Fibroblast of pulmonary artery (primary cell): Measurements from ENCODE around the gene ARSJ.

ENCODE experiments used
- DNase-seq: peaks from one replicate; pipeline ENCODE4 v3.0.0-alpha.2; 2010; ENCODE audit warnings: low read depth
- H3K4me3 ChIP-seq: replicated peaks from 2 replicates; pipeline ENCODE4 v1.5.1; 2011; ENCODE audit warnings: low read depth, mild to moderate bottlenecking, control low read depth, low read length, moderate library complexity
- CTCF ChIP-seq: IDR thresholded peaks from 2 replicates; pipeline ENCODE4 v1.5.1; 2011; ENCODE audit warnings: mild to moderate bottlenecking, control low read depth, low read length, inconsistent platforms; ENCODE audit errors: missing control alignments

ARSJ gene

GRCh38 chr4:113905301-113905700, 74.1 kb downstream of the ARSJ start:
- DNase-seq = no peak
- TF ChIP-seq CTCF = no peak
- no peak overlapping the region for H3K4me3 ChIP-seq

GRCh38 chr4:113904877-113905276, 74.6 kb downstream of the ARSJ start:
- no peak for TF ChIP-seq CTCF
- DNase-seq = no peak
- no peak overlapping the region for H3K4me3 ChIP-seq

DNA sequence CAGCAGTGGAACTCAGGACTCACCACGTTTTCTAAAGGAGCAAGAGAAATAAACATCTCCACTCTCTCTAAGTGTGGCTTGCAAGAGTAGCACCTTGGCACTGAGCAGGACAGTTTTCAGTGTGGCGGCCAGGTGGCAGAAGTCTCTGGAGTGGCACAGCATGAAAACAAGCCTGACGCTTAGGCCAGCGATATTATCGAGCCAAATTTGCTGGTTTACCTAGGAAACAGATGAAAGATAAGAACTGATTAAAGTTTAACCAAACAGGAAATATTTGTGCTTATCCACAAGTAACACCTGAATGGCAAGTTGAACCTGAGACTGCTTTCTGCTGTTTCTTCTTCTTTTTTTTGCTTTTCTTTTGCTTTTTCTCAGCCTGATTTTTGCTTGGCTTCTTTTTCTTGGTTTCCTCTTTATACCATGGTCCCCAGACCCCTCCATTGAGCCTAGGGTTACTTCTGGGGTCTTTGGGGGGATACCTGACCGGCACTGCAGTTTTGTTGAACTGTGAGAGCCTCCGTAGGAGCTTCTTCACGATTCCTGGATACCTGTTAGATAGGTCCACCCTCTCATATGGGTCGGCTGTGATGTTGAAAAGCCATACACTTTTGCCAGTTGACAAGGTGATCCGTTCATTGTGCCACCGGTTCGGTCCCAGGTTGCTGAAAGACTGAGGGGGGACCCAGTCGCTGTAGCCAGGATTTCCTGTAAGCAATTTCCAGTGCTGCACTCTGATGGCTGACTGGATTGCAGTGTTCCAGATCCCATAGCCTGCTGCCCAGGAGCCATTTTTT, 77.3 kb downstream of the ARSJ start:
- no peak for TF ChIP-seq CTCF
- DNase-seq = no peak
- H3K4me3 ChIP-seq = no peak overlapping the region

DNA sequence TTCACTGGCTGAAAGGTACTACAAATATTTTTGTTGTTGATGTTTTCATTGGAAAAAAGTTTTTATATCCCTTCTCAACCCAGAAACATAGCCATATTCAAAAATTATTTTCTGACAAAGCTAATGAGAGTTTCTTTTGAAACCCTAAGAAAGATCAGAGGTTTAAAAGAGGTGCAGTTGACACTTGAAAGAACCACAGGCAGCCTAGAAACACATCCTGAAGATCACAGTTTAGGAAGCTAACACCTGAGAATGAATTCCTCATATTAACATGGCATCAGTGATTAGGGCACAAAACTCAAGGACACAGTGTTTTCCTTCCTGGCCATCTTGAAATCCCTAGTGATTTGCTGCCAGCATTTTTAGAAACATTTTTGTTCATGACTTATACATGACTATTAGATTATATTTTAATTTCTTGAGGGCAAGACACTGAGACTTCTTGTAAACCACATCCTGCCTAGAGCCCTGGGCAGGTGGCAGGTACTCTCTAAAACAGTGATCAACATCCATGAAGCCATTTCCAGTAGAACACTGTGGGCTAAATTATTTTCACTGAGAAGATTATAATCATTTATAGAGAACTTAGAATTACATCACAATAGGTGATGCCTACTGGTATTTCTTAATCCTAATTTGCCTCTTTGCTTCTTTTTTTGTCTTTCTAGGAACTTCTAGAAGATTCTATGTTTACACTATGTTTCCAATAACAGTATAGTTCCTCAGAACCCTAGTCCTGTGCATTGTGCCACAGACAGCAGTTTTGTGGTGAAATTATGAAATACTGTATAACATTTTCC, 80.0 kb downstream of the ARSJ start:
- no peak for DNase-seq
- TF ChIP-seq CTCF = no peak
- H3K4me3 ChIP-seq = no peak overlapping the region

DNA sequence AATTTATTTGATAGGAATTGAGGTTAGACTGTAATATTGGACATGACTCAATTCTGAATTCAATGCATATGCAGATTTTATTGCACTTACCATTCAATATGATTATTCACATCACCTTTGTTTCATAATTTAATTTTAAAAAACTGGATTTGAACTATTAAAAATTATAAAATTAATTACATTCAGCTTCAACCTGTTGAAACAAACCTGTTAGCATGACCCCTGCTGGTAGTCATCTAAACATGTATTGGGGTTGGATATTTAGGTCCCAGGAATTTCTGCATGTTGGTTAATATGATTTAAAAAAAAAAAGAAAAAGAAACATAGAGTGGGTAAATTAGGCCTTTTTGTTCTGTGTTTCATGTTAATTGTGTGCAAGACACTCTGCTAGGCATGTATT, 85.9 kb downstream of the ARSJ start:
- DNase-seq = peak; percentile 34
- no peak overlapping the region for H3K4me3 ChIP-seq
- peak; percentile 46 for TF ChIP-seq CTCF

DNA sequence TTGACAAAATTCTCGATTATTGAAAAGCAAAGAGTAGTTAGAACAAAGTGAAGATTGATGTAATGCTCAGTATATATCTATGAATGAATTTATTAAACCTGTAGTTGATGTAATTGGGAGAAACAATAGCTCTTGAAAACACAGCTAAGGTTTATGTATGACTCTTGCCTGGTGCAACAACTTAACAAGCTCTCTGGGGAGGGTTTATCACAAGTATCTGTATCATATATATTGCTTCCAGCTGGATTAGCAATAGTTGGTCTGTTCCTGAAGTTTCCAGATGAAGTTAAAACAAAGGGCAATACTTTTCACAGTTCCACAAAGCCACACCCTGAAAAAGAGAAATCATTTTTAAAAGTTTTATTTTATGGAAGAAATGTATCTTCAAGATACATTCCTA, 91.4 kb downstream of the ARSJ start:
- no peak for TF ChIP-seq CTCF
- no peak overlapping the region for H3K4me3 ChIP-seq
- no peak for DNase-seq
